GM18907 (cell line): ENCODE data around the gene ROBO1.

ENCODE experiments used
- ATAC-seq: cut with Tn5 transposase; IDR thresholded peaks from one replicate; pipeline ENCODE4 v1.9.1; 2021; ENCODE audit warnings: mild to moderate bottlenecking, moderate library complexity; ENCODE audit not compliant: unreplicated experiment

The ROBO1 gene

DNA sequence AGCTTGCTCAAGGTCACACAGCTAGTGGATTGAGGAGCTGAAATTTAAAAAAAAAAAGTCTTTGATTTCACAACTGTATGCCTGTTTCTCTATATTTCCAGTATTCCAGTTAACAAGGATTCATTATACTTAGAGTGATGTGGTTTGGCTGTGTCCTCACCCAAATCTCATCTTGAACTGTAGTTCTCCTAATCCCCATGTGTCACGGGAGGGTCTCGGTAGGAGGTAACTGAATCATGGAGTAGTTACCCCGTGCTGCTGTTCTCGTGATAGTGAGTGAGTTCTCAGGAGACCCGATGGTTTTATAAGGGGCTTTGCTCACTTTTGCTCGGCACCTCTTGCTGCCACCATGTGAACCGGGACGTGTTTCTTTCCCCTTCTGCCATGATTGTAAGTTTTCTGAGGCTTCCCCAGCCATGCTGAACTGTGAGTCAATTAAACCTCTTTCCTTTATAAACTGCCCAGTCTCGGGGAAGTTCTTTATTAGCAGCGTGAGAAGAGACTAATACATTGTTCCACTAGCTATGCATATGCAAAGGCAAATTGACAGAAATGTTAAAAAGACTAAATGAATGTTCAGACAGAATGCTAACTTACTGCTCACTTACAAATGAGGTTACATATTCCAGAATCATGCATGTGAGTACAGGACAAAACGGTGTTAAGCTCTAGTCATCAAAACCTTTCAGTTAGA lies 1101.9 kb downstream of the ROBO1 start:
- no peak for ATAC-seq

GRCh38 chr3:78665101-78665500 lies 1102.7 kb downstream of the ROBO1 start:
- ATAC-seq, result no peak

- no peak for ATAC-seq
These were observed 1106.8 kb downstream of the ROBO1 start for GRCh38 chr3:78660957-78661356.

GRCh38 chr3:78659386-78659987 lies 1108.3 kb downstream of the ROBO1 start:
- no peak for ATAC-seq

GRCh38 chr3:78647726-78648125 lies 1120.1 kb downstream of the ROBO1 start:
- ATAC-seq, result no peak

DNA sequence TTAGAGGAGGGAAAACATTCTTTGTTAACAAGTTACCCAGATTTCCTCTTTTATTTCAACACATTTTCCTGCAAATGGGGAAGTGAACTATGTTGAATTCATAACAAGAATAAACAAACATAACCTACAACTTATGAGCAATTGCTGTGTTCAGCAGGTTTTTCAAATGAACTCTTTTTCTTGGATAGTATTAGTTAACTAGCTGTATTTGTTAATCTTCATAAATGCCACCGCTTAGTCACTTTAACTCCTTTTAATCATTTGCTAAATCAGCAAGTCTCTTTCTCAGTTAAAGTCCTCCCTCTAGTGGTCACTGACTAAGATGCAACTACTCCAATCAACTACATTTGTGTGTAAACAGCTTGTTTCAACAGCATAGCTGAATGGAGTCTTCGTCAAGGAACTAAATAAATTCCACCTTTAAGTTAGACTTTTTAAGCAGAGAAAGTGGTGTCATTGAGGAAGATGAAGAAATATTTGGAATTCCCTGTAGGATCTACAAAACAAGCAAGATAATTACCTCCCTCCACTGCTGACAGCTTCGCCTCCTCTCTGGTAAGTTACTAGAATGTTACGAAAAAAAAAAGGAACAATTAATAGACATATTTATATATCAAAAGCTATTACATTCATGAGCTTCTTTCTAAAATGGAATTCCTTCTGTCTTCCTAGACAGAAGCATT lies 1122.0 kb downstream of the ROBO1 start:
- peak; percentile 91 for ATAC-seq

DNA sequence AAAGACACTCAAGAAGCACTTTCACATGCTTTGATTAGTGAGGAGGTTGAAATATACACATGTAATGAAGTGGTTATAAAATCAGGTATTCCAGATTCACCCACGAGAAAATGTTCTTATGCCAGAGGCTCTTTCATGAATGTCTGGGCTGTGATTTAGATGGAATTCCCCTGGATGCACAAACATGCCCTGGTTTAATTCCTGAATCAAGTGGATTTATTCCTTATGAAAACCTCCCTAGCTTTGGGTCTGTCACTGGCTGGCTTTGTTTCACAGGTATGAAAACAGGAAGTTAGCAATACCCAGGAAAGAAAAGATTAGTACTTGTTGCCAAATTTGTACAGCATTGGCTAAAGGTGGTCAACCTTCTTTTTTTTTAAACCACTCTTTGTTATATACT lies 1123.0 kb downstream of the ROBO1 start:
- no peak for ATAC-seq

GRCh38 chr3:78642226-78643035 lies 1125.4 kb downstream of the ROBO1 start:
- no peak for ATAC-seq

DNA sequence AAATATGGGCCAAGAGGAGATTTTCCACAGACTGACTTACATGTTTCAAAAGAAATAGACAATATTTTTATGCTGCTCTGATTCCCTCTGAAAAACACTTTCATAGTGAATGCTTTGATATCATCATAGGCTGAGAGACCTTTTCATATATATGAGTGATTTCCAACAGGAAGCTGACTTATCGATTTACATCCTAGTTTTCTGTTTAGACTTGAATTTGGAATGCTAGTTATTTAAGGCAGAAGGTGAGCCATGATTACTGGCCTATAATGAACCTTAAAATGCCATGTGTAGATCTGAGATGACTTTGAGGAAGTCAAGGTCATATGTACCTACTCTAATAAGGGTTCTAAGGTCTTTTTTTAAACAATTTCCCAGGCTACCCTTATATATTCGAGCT lies 1126.1 kb downstream of the ROBO1 start:
- ATAC-seq, result no peak

- no peak for ATAC-seq
These were observed 1133.5 kb downstream of the ROBO1 start for GRCh38 chr3:78634316-78634715.

GRCh38 chr3:78633626-78634025 lies 1134.2 kb downstream of the ROBO1 start:
- no peak for ATAC-seq

- no peak for ATAC-seq
These were observed 1134.8 kb downstream of the ROBO1 start for GRCh38 chr3:78632925-78633553.

DNA sequence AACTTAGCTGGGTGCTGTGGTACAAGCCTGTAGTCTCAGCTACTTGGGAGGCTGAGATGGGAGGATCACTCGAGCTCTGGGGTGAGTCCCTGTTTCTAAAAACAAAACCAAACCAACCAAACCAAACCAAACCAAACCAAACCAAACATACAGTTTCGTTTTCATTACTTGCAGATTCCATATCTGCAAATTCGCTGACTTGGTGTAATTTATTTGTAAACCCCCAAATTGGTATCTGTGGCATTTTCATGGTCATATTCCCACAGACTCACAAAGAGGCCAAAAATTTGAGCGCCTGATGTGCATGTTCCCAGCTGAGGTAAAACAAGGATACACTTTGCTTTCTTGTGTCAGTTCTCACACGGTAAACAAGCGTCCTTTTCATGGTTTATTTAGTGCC lies 1138.3 kb downstream of the ROBO1 start:
- ATAC-seq, result no peak

DNA sequence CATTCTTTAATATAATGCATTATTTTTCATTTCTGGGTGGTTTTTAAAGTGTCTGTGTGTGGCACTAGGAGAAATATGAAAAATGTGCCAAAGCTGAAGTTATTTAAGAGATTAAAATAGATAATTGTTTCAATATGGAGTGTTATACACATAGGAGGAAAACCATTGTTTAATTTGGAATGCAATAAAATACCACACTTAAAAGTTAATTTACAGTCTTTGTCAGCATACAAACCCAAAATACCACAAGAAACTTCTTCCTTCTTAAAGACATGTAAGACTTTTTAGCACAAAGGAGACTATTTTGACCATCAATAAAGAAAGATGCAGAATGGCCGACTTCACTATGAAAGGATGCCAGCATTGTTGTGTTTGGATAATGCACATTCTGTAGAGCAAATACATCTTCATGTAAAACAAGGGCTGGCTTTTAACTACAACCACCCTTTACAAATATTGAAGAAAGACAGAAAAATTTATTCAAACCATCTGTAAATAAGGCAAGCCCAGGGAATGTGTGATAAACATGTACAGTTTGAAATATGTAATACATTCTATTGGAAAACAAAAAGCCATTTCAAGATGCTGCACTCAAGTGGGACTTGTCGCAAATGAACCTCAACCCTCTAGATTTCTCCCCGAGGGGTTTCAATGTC lies 1146.6 kb downstream of the ROBO1 start:
- ATAC-seq, result no peak

DNA sequence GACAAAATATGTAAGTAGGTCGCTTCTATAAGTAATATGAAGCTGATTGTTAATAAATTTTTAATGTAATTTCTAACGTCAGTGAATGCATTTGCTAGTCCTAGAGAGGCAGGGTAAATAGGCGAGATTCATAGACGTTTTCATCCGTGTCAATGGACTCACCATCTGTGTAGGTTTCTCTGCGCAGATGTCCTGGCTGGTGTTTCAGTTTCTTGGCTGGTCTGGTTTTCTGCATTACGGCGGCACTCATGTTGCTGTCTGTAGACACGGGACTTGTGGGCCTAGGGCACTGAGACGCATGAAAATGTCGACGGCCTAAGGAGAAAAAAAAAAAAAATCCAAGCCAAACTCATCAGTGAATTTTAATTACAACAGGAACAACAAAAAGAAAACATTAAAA lies 1153.3 kb downstream of the ROBO1 start:
- no peak for ATAC-seq

DNA sequence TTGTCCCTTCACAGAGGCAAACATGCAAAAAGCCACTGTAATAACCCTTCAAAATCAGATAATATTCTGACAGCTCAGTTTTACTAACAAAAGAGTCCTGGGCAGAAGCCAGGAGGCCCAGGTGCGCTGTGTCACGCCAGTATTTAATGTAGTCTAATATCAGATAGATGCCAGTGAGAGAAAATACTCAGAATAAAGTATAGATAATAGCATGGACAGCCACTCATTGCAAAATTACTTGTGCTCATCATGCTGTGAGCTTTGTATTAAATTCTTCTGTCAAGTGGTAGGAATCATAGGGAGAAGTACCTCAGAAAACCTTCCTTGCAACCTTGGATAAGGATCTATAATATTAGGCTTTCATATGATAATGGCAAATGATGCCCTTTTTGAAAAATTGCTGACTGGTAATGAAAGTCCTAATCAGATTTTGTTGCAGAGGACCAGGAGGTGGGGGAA lies 1154.3 kb downstream of the ROBO1 start:
- no peak for ATAC-seq

DNA sequence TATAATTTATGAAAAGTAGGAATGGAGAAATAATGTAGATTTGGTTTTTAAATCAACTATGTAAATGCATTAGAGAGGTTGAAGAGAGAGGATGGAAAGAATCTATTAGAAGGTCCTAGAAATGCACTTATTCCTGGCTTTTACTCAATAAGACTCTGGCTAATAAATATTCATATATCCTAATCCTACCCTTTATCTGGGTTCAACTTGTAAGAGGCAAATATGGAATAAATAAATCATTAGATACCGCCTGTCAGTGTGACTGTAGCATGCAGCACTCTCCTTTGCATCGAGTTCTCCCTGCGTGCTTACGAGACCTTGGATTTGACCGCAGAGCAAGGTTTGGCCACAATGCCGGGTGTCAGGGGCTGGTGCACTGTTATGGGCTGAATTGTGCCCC lies 1156.5 kb downstream of the ROBO1 start:
- no peak for ATAC-seq

GRCh38 chr3:78610462-78611125 lies 1157.2 kb downstream of the ROBO1 start:
- ATAC-seq, result no peak

GRCh38 chr3:78606756-78607155 lies 1161.0 kb downstream of the ROBO1 start:
- ATAC-seq, result no peak

DNA sequence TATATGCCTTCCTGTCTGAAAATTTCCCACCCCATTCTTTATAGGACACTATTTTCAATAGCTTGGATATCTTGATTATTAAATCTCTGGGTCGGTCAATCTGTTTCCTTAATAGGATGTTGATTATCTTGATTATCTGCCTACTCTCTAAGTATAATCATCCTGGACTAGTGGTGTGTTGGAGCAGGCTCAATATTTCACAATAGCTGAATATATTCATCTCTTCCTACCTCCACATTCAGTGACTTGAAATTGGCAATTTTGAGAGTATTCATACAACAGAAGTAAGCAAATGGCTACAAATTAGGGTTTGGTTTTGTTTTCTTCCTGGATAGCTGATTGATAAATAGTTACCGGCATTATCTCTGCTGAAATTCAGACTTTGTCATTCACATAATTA lies 1162.6 kb downstream of the ROBO1 start:
- ATAC-seq, result no peak
